Loucy (cell line): ENCODE data around the gene SNX24.

ENCODE experiments used
- H2AFZ ChIP-seq: fragments of 200-600 bp; sonication (generic); 2 replicates; pipeline ENCODE4 v1.6.0; 2016; ENCODE audit warnings: antibody characterized with exemption, mild to moderate bottlenecking, low read length, moderate library complexity
- H3F3A ChIP-seq: fragments of 200-600 bp; 2 replicates; pipeline ENCODE4 v1.6.0; 2016; ENCODE audit warnings: antibody characterized with exemption, low read depth, mild to moderate bottlenecking
- H3K27me3 ChIP-seq: fragments of 200-600 bp; sonication (generic); 2 replicates; pipeline ENCODE4 v1.6.1; 2014; ENCODE audit warnings: low read length, mild to moderate bottlenecking; ENCODE audit not compliant: insufficient read depth, poor library complexity, severe bottlenecking
- H3K36me3 ChIP-seq: fragments of 200-600 bp; sonication (generic); 2 replicates; pipeline ENCODE4 v1.6.1; 2016; ENCODE audit warnings: low read length; ENCODE audit not compliant: insufficient read depth
- H3K4me1 ChIP-seq: fragments of 200-600 bp; sonication (generic); 2 replicates; pipeline ENCODE4 v1.5.1; 2014; ENCODE audit warnings: low read length, mild to moderate bottlenecking; ENCODE audit not compliant: insufficient read depth, poor library complexity, severe bottlenecking
- H3K4me2 ChIP-seq: fragments of 200-600 bp; sonication (generic); 2 replicates; pipeline ENCODE4 v1.6.0; 2014; ENCODE audit warnings: antibody characterized with exemption, low read length, low read depth, mild to moderate bottlenecking; ENCODE audit not compliant: poor library complexity, severe bottlenecking
- H3K4me3 ChIP-seq: fragments of 200-600 bp; sonication (generic); 2 replicates; pipeline ENCODE4 v1.5.1; 2014; ENCODE audit warnings: low read length, mild to moderate bottlenecking, mixed read lengths; ENCODE audit not compliant: poor library complexity, severe bottlenecking
- H3K79me2 ChIP-seq: fragments of 200-600 bp; sonication (generic); 2 replicates; pipeline ENCODE4 v1.6.1; 2014; ENCODE audit warnings: low read length; ENCODE audit not compliant: insufficient read depth
- H3K9ac ChIP-seq: fragments of 200-600 bp; sonication (generic); 2 replicates; pipeline ENCODE4 v1.6.0; 2014; ENCODE audit warnings: mild to moderate bottlenecking, low read depth, low read length, moderate library complexity; ENCODE audit not compliant: poor library complexity, severe bottlenecking
- H3K9me2 ChIP-seq: fragments of 200-600 bp; sonication (generic); replicated peaks from 2 replicates; pipeline ENCODE4 v1.6.1; 2016; ENCODE audit warnings: low read depth, low read length, mixed read lengths
- H3K9me3 ChIP-seq: fragments of 200-600 bp; sonication (generic); 2 replicates; pipeline ENCODE4 v1.6.1; 2014; ENCODE audit warnings: mild to moderate bottlenecking, antibody characterized with exemption, low read length, low read depth; ENCODE audit not compliant: insufficient read depth
- H4K20me1 ChIP-seq: fragments of 200-600 bp; sonication (generic); 2 replicates; pipeline ENCODE4 v1.6.0; 2014; ENCODE audit warnings: antibody characterized with exemption, low read length, mild to moderate bottlenecking; ENCODE audit not compliant: insufficient read depth, poor library complexity, severe bottlenecking
- EZH2phosphoT487 ChIP-seq: fragments of 200-600 bp; IDR thresholded peaks from 2 replicates; pipeline ENCODE4 v1.6.1; 2018; ENCODE audit warnings: antibody characterized with exemption, mild to moderate bottlenecking, moderate library complexity, borderline replicate concordance
- TF ChIP-seq, protein P1 (sequence below): fragments of 200-600 bp; sonication (generic); conservative IDR thresholded peaks from 2 replicates; pipeline ENCODE4 v1.5.1; 2014; ENCODE audit warnings: mild to moderate bottlenecking, antibody characterized with exemption, low read length

SNX24 gene

GRCh38 chr5:123000731-123001130 is 155.3 kb downstream of the SNX24 start:
- Histone ChIP-seq H3K4me2 (no peak overlapping the region), H3F3A (no peaks in the 10 kb centered on the region), H2AFZ (no peak overlapping the region), H3K9ac (no peak overlapping the region), H4K20me1 (no peaks in the 10 kb centered on the region), H3K79me2 (no peaks in the 10 kb centered on the region), H3K4me3 (no peak overlapping the region), H3K27me3 (no peaks in the 10 kb centered on the region), H3K36me3 (no peaks in the 10 kb centered on the region), H3K9me2 (no peaks in the 10 kb centered on the region), H3K9me3 (no peaks in the 10 kb centered on the region), H3K4me1 (no peaks in the 10 kb centered on the region)
- TF ChIP-seq, protein P1, sequence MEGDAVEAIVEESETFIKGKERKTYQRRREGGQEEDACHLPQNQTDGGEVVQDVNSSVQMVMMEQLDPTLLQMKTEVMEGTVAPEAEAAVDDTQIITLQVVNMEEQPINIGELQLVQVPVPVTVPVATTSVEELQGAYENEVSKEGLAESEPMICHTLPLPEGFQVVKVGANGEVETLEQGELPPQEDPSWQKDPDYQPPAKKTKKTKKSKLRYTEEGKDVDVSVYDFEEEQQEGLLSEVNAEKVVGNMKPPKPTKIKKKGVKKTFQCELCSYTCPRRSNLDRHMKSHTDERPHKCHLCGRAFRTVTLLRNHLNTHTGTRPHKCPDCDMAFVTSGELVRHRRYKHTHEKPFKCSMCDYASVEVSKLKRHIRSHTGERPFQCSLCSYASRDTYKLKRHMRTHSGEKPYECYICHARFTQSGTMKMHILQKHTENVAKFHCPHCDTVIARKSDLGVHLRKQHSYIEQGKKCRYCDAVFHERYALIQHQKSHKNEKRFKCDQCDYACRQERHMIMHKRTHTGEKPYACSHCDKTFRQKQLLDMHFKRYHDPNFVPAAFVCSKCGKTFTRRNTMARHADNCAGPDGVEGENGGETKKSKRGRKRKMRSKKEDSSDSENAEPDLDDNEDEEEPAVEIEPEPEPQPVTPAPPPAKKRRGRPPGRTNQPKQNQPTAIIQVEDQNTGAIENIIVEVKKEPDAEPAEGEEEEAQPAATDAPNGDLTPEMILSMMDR, result no peak
- TF ChIP-seq EZH2phosphoT487, result no peak

- H3K4me1 ChIP-seq, result no peaks in the 10 kb centered on the region
- no peak for TF ChIP-seq EZH2phosphoT487
- TF ChIP-seq, protein P1, result no peak
- H4K20me1 ChIP-seq, result no peaks in the 10 kb centered on the region
- no peak overlapping the region for H2AFZ ChIP-seq
- no peaks in the 10 kb centered on the region for H3K27me3 ChIP-seq
- H3K36me3 ChIP-seq, result no peaks in the 10 kb centered on the region
- H3F3A ChIP-seq, result no peaks in the 10 kb centered on the region
- H3K4me3 ChIP-seq, result no peak overlapping the region
- H3K9me3 ChIP-seq, result no peaks in the 10 kb centered on the region
- H3K9ac ChIP-seq, result no peak overlapping the region
- H3K79me2 ChIP-seq, result no peaks in the 10 kb centered on the region
- H3K9me2 ChIP-seq, result no peaks in the 10 kb centered on the region
- no peak overlapping the region for H3K4me2 ChIP-seq
Observed at GRCh38 chr5:123001808-123002207, 156.4 kb downstream of the SNX24 start.

GRCh38 chr5:123007182-123007581 is 161.8 kb downstream of the SNX24 start:
- no peaks in the 10 kb centered on the region for H4K20me1 ChIP-seq
- no peak overlapping the region for H2AFZ ChIP-seq
- TF ChIP-seq, protein P1, result no peak
- no peak for TF ChIP-seq EZH2phosphoT487
- H3K36me3 ChIP-seq, result no peaks in the 10 kb centered on the region
- H3K4me1 ChIP-seq, result no peaks in the 10 kb centered on the region
- H3K4me2 ChIP-seq, result no peak overlapping the region
- no peak overlapping the region for H3K9ac ChIP-seq
- no peaks in the 10 kb centered on the region for H3K27me3 ChIP-seq
- no peaks in the 10 kb centered on the region for H3K9me2 ChIP-seq
- H3K9me3 ChIP-seq, result no peaks in the 10 kb centered on the region
- no peaks in the 10 kb centered on the region for H3K79me2 ChIP-seq
- no peak overlapping the region for H3K4me3 ChIP-seq
- H3F3A ChIP-seq, result no peaks in the 10 kb centered on the region
